LNCaP clone FGC (cell line): Measurements from ENCODE around the gene C2orf78.
A peak's percentile ranks its signal among the peaks of the same experiment; 100 is the strongest.

Experiments used
- DNase-seq: peaks from one replicate; pipeline ENCODE4 v3.0.0-alpha.2; 2011; ENCODE audit warnings: low read depth
- H3K4me3 ChIP-seq: 2 replicates; pipeline ENCODE4 v1.5.1; 2011; ENCODE audit warnings: mild to moderate bottlenecking, low read depth, low read length, control low read depth
- TF ChIP-seq, protein P1 (sequence below): IDR thresholded peaks from 2 replicates; pipeline ENCODE4 v1.5.1; 2012; ENCODE audit warnings: mild to moderate bottlenecking; ENCODE audit not compliant: control insufficient read depth, insufficient read depth; ENCODE audit errors: extremely low read depth

The C2orf78 gene

GRCh38 chr2:73821669-73822068, 37.7 kb downstream of the C2orf78 start:
- TF ChIP-seq, protein P1, sequence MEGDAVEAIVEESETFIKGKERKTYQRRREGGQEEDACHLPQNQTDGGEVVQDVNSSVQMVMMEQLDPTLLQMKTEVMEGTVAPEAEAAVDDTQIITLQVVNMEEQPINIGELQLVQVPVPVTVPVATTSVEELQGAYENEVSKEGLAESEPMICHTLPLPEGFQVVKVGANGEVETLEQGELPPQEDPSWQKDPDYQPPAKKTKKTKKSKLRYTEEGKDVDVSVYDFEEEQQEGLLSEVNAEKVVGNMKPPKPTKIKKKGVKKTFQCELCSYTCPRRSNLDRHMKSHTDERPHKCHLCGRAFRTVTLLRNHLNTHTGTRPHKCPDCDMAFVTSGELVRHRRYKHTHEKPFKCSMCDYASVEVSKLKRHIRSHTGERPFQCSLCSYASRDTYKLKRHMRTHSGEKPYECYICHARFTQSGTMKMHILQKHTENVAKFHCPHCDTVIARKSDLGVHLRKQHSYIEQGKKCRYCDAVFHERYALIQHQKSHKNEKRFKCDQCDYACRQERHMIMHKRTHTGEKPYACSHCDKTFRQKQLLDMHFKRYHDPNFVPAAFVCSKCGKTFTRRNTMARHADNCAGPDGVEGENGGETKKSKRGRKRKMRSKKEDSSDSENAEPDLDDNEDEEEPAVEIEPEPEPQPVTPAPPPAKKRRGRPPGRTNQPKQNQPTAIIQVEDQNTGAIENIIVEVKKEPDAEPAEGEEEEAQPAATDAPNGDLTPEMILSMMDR, result no peak
- DNase-seq, result no peak
- H3K4me3 ChIP-seq, result no peak overlapping the region

DNA sequence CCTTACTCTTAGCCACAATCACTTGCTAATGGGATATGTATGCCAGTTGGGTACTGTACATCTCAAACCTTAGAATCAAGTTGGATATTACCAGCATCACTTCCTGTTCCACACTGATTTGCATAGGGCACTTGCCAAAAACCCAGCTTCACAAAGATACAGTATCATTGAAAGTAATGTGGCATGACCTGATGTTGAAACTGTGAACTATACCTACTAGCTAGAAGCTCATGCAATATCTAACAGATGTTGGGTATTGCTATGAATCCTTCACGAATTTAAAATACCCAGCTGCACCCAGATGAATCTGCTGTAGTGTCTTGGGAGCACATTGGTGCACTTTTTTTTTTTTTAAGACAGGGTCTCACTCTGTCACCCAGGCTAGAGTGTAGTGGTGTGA, 38.3 kb downstream of the C2orf78 start:
- H3K4me3 ChIP-seq, result no peak overlapping the region
- no peak for DNase-seq
- TF ChIP-seq, protein P1, result no peak

- TF ChIP-seq, protein P1, result no peak
- H3K4me3 ChIP-seq, result no peak overlapping the region
- DNase-seq, result no peak
These were observed 39.0 kb downstream of the C2orf78 start for GRCh38 chr2:73822991-73823390.

DNA sequence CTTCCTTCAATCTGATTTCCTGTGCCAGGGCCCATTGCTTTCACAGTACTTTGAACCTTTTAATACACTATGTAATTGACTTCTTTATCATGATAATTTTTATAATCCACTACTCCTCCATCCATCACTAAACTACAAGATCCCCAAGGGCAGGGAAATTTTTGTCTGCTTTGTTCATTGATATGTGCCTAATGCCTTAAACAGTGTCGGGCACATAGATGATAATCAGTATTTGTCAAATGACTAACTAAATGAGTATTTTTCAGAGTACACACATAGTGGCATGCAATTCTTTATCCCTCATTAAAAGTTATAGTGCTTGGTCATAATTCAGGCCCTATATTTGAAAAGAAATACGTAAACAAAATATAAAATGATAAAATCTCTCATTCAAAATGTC, 39.4 kb downstream of the C2orf78 start:
- TF ChIP-seq, protein P1, result no peak
- DNase-seq, result no peak
- H3K4me3 ChIP-seq, result no peak overlapping the region

- peak; percentile 53 for DNase-seq
- TF ChIP-seq, protein P1, result peak; percentile 53
- no peak overlapping the region for H3K4me3 ChIP-seq
These were observed 40.0 kb downstream of the C2orf78 start for GRCh38 chr2:73823916-73824523.

GRCh38 chr2:73825408-73825807, 41.4 kb downstream of the C2orf78 start:
- no peak for DNase-seq
- H3K4me3 ChIP-seq, result no peak overlapping the region
- TF ChIP-seq, protein P1, result no peak

GRCh38 chr2:73827018-73827417, 43.0 kb downstream of the C2orf78 start:
- H3K4me3 ChIP-seq, result no peak overlapping the region
- TF ChIP-seq, protein P1, result no peak
- DNase-seq, result no peak
